ENCODE data around the gene MRPS17.

DNA sequence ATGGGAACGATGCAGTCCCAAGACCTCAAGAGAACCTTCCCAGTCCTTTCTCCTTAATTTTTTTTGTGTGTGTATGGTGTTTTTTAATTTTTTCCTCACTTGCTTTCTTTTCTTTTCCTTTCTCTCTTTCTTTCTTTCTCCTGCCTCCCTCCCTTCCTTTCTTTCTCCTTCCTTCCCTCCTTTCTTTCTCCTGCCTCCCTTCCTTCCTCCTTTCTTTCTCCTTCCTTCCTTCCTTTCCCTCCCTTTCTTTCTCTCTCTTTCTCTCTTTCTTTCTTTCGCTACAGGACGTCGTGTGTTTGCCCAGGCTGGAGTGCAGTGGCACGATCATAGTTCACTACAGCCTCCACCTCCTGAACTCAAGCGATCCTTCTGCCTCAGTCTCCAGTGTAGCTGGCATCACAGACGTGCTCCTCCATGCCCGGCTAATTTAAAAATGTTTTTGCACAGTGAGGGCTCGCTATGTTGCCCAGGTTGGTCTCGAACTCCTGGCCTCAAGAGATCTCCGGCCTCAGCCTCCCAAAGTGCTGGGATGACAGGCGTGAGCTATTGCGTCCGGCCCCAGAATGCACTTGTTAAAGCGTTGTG lies 12.0 kb downstream of the MRPS17 start:
- TF ChIP-seq CTCF (IDR thresholded peaks at IDR 0.05) (no peak), POLR2A (IDR thresholded peaks at IDR 0.05) (no peak)

Measured in Peyer's patch (tissue), 4 donors.